Eye (tissue), 1 donor: ENCODE measurements around the gene ERICH4.
A peak's percentile ranks its signal among the peaks of the same experiment; 100 is the strongest.
"Not testable (repeated sequence)": the region's sequence is repeated elsewhere in the genome, so short reads cannot be mapped to it uniquely, and the experiment has no call there.

Source experiments
- DNase-seq: peaks from one replicate; pipeline ENCODE4 v3.0.0-alpha.2; 2015

ERICH4 gene

GRCh38 chr19:41435936-41436673, 6.9 kb upstream of the ERICH4 start:
- DNase-seq, result no peak

DNA sequence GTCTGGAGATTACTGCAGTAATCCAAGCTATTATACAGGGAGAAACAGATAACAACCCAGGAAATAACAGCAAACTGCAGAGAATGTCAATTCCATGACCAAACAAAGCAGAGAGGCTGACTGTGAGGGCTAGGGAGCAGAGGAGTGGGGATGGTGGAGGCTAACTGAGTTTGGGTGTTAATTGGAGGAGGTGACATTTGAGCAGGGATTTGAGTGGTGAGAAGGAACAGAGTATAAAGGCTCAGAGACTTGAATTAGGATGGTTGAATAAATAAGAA, 6.3 kb upstream of the ERICH4 start:
- no peak for DNase-seq

GRCh38 chr19:41437944-41438574, 4.9 kb upstream of the ERICH4 start:
- no peak for DNase-seq

DNA sequence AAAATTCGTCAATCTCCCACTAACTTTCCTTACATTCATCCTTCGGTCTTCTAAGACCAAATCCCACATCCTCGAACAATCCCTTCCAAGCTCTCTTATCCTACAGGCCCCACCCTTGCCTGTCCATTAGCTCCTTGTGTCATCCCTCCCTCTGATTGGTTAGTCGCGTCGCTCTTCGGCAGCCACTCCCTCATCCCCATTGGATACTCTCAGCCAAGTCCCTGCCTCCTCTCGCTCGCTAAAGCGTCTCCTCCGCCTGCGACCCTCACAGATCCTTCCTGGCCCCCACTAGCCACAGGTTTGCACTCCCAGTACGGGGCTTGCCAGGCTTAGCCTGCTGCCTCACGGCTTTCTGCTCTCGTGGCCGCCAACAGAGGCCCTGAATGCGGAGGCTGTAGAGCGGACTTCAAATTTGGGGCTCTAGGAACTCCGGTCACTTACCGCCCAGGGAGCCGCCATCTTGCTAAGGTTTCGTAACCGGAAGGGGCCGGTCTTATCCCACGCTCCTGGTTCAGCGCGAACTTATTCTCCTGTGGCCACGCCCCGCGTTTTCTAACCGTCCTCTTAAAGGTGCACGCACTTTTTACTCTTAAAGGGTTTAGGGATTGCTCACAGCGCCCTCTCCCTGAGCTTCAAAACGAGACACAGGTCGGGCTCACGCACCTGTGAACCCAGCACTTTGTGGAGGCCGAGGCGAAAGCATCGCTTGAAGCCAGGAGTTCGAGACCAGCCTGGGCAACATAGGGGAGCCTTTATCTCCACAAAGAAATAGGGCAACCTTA, 3.3 kb upstream of the ERICH4 start, which contains the start of gene DMAC2:
TSS of gene DMAC2 (minus strand) at position 472 of the 782 bp plus-strand sequence. CDS start at position 459, 13 bp downstream.
- peak; percentile 99 for DNase-seq

DNA sequence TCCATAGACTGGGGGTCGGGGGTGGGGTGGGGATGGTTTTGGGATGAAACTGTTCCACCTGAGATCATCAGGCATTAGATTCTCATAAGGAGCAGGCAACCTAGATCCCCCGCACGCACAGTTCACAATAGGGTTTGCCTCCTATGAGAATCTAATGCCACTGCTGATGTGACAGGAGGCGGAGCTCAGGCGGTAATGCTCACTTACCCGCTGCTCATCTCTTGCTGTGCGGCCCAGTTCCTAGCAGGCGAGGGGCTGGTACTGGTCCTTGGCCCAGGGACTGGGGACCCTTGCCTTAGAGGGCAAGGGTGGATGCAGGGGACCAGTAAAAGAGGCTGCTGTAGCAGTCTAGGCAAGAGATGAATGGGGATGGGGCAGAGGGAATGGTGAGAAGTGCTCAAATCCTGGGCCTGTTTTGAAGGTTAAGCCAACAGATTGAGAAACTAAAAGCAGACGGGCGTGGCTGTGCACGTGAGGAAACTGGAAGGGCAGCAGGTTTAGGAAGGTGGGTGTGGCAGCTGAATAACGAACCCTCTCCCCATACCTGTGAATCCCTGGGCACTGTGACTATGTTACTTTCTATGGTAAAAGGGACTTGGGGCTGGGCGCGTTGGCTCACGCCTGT, 1.5 kb upstream of the ERICH4 start:
- no peak for DNase-seq

DNA sequence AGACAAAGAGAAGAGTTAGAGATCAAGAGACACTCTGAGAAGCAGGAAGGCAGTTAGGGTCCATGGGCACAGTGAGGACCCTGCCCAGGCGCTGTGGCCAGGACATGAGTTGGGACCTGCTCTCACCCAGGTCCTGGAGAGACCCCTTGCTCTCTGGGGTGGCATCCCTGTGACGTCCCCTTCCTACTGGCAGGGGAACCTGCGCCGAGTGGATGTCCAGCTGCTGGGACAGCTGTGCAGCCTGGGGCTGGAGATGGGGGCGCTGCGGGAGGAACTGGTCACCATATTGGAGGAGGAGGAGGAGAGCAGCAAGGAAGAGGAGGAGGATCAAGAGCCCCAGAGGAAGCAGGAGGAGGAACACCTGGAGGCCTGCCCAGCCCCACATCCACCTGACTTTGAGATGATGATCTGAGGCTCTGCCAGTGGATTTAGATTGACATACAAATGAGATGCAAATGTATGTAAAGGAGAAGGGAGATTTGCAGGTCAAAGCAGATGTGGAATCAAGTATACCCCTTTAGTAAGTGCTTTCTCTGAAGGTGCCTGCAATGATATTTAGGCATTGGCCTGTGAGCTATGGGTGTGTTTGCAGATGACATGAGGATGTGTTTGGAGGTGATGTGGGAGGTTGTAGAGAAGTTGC, 978 bp downstream of the ERICH4 start:
- no peak for DNase-seq

- no peak for DNase-seq
Observed at GRCh38 chr19:41445575-41445974, 2.6 kb downstream of the ERICH4 start.

DNA sequence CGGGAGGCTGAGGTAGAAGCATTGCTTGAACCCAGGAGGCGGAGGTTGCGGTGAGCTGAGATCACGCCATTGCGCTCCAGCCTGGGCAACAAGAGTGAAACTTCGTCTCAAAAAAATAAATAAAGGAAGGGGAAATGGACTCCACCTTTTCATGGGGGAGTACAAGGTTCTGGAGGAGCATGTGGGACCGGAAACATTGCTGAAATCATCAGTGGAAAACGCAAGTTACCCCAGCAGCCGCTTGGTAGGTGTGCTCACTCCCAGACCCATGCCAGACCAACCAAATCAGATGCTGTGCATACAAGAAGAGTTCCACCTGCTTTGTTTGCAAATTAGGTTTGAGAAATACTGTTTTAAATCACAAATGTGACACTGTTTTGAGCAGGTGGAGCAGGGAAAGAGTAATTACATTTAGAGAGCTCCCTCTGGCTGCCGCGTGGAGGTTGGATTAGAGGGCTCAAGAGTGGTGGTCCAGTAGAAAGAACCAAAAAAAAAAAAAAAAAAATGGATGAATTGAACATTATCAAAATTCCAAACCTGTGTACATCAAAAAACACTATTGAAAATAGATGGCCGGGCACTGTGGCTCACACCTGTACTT, 4.9 kb downstream of the ERICH4 start:
- DNase-seq, result no peak

- DNase-seq, result peak; percentile 88
Observed at GRCh38 chr19:41449079-41449864, 6.3 kb downstream of the ERICH4 start.

GRCh38 chr19:41449865-41450178, 6.9 kb downstream of the ERICH4 start:
- DNase-seq, result no peak

DNA sequence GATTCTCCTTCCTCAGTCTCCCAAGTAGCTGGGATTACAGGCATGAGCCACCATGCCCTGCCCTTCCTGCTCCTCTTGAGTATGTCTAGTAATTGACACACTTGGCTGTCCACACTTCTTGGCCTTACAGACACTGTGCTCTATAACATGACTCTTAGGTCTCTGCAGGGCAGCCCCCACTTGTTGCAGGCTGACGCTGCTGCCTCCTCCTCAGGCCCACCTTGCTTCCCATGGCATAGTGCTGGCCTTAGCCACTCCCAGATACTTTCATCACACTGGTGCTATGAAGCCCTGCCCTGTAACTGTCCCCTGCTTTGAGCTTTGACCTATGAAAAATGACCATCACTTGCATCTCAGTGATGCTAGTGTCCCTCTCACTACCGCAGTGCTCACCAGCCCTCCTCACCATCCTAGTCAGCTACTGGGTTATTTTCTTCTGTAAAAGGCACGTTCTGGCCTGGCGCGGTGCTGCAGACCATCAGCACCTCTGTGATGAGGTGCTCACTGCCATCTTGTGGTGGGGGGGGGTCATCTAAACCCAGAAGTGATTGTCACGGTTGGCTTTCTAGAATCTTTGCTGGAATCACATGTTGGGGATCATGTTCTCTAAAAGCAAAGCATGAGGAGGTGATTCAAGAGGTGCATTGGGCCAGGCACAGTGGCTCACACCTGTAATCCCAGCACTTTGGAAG, 9.8 kb downstream of the ERICH4 start:
- DNase-seq, result no peak

DNA sequence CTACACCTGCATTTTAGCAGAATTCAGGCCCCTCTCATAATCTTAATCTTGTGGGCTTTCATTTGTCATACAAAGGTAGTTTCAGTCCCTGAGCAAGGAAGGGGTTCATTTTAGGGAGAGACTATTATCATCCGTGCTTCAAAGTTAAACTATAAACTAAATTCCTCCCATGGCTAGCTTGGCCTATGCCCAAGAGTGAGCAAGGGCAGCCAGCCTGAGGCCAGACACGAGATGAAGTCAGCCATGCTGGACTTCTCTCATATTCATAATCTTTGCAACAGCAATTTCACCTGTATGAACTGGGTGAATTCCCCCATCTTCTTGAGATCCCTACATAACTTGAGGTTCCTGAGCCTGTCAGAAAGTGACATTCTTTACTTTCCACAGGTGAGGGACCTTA, 13.0 kb downstream of the ERICH4 start:
- DNase-seq, result no peak

GRCh38 chr19:41456342-41456918, 13.5 kb downstream of the ERICH4 start:
- DNase-seq, result no peak

- DNase-seq, result no peak
Observed at GRCh38 chr19:41457241-41457640, 14.3 kb downstream of the ERICH4 start.

- no peak for DNase-seq
Observed at GRCh38 chr19:41462497-41462896, 19.5 kb downstream of the ERICH4 start.

DNA sequence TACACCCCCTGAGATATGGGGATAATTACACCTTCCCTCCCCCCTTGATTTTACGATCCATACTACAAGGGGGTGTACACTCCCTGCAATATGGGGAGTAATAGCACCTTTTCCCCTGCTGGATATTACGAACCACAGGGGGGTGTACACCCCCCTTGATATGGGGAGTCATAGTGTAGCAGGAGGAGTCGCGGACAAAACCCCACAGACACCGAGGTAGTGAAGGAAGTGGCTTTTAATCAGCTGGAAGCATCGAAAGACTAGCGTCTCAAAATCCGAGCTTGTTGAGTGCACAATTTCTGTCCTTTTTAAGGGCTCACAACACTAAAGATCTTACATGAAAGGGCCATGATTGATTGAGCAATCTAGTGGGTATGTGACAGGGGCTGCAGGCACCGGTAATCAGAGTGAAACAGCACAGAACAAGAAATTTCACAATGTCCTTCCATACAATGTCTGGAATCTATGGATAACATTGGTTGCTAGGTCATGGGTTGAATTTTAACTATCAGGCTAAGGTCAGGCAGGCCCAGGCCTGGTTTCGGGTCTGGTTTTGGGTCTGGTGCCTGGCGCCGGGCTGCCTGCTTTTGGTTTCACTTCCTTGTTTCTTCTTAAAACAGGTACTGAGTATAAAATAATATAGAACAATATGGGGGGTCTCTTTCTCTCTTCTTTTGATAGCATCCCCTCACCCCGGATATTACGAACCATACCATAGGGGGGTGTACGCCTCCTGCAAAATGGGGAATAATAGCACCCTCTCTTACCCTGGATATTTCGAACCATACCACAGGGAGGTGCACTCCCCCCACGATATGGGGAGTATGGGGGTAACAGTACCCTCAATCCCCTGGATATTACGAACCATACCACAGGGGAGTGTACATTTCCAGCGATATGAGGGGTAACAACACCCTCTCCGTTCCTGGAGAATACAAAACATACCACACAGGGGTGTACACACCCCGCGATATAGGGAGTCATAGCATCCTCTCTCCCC, 20.6 kb downstream of the ERICH4 start:
- DNase-seq, result not testable (repeated sequence)

DNA sequence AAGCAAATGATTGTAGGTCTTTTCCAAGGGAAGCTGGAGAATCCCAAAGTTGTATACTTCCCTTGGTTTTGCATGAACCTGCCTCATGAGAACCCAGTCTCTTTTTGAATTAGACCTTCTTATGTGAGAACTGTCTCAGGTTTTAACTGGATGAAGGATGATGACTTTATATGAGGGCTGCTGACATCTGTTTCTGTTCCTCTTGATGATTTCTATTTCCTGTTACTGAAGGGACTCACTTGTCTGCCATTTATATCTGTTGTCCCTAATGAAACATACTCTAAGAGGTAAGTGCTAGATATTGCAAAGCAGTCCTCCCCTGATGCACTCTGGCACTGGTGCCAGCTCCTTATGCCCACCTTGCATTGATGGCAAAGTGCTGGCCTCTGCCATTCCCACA, 33.6 kb downstream of the ERICH4 start:
- no peak for DNase-seq

GRCh38 chr19:41478171-41478570, 35.2 kb downstream of the ERICH4 start:
- DNase-seq, result no peak
